Hematopoietic multipotent progenitor cell treated with erythropoietin and hydrocortisone succinate and interleukin-3 and kit ligand, for 8 days (in vitro differentiated cells): ENCODE results near the gene TBC1D16.

Experiments
- DNase-seq: peaks from one replicate; pipeline ENCODE4 v3.0.0-alpha.2; 2015

The TBC1D16 gene

GRCh38 chr17:79936641-79937381 lies 98.9 kb downstream of the TBC1D16 start:
- peak; percentile 62 for DNase-seq

- DNase-seq, result no peak
Measured at GRCh38 chr17:79936050-79936449, 99.6 kb downstream of the TBC1D16 start.

GRCh38 chr17:79935197-79935885 lies 100.3 kb downstream of the TBC1D16 start:
- DNase-seq, result no peak

GRCh38 chr17:79934653-79934970 lies 101.1 kb downstream of the TBC1D16 start:
- DNase-seq, result no peak

GRCh38 chr17:79933863-79934652 lies 101.6 kb downstream of the TBC1D16 start:
- DNase-seq, result peak; percentile 91

GRCh38 chr17:79932451-79933306 lies 103.0 kb downstream of the TBC1D16 start:
- peak; percentile 68 for DNase-seq

- peak; percentile 74 for DNase-seq
Measured at GRCh38 chr17:79931817-79932309, 103.8 kb downstream of the TBC1D16 start.

- DNase-seq, result peak; percentile 55
Measured at GRCh38 chr17:79930877-79931816, 104.5 kb downstream of the TBC1D16 start.

- DNase-seq, result peak; percentile 55
Measured at GRCh38 chr17:79930062-79930876, 105.4 kb downstream of the TBC1D16 start.

GRCh38 chr17:79929257-79930061 lies 106.2 kb downstream of the TBC1D16 start:
- peak; percentile 43 for DNase-seq

GRCh38 chr17:79928502-79929256 lies 107.0 kb downstream of the TBC1D16 start:
- DNase-seq, result no peak

- peak; percentile 65 for DNase-seq
Measured at GRCh38 chr17:79927688-79928501, 107.8 kb downstream of the TBC1D16 start.

GRCh38 chr17:79927136-79927661 lies 108.5 kb downstream of the TBC1D16 start:
- DNase-seq, result no peak

GRCh38 chr17:79926605-79927135 lies 109.0 kb downstream of the TBC1D16 start:
- DNase-seq, result no peak

GRCh38 chr17:79926142-79926604 lies 109.5 kb downstream of the TBC1D16 start:
- peak; percentile 93 for DNase-seq

GRCh38 chr17:79925242-79925957 lies 110.3 kb downstream of the TBC1D16 start:
- DNase-seq, result peak; percentile 98

GRCh38 chr17:79924639-79924976 lies 111.1 kb downstream of the TBC1D16 start:
- DNase-seq, result no peak
